Stimulated activated CD8-positive, alpha-beta memory T cell treated with anti-CD3 and anti-CD28 coated beads, Interleukin-4, amount 100 ng/mL, for 4 hours (primary cell): ENCODE data around the gene ABO.
"Not testable (repeated sequence)": the region's sequence is repeated elsewhere in the genome, so short reads cannot be mapped to it uniquely, and the experiment has no call there.

Experiments used
- DNase-seq, 2 donors: peaks; one replicate each; pipeline ENCODE4 v3.0.0-alpha.2; 2020; ENCODE audit warnings: low read depth in 2 of 2, low spot score in 1 of 2

The ABO gene

GRCh38 chr9:133246991-133247390, 28.0 kb downstream of the ABO start:
- DNase-seq, result no peak

GRCh38 chr9:133246562-133246961, 28.4 kb downstream of the ABO start:
- no peak for DNase-seq

GRCh38 chr9:133242991-133243390, 32.0 kb downstream of the ABO start:
- no peak for DNase-seq

GRCh38 chr9:133242241-133242640, 32.8 kb downstream of the ABO start:
- DNase-seq, result no peak

GRCh38 chr9:133239533-133240090, 35.4 kb downstream of the ABO start:
- DNase-seq, result no peak

GRCh38 chr9:133238851-133239532, 36.0 kb downstream of the ABO start:
- peak; percentile 10 to 20 for DNase-seq

GRCh38 chr9:133238272-133238850, 36.6 kb downstream of the ABO start:
- DNase-seq, result no peak

- no peak for DNase-seq
Observed at GRCh38 chr9:133237035-133237731, 37.8 kb downstream of the ABO start.

GRCh38 chr9:133236291-133237034, 38.5 kb downstream of the ABO start:
- not testable (repeated sequence) for DNase-seq

GRCh38 chr9:133235549-133236222, 39.3 kb downstream of the ABO start:
- no peak for DNase-seq

GRCh38 chr9:133234577-133235322, 40.3 kb downstream of the ABO start:
- DNase-seq, result no peak

GRCh38 chr9:133233681-133234432, 41.1 kb downstream of the ABO start:
- DNase-seq, result no peak

GRCh38 chr9:133231934-133232568, 43.0 kb downstream of the ABO start:
- not testable (repeated sequence) for DNase-seq

- DNase-seq, result not testable (repeated sequence)
Observed at GRCh38 chr9:133230514-133230913, 44.5 kb downstream of the ABO start.

- DNase-seq, result no peak
Observed at GRCh38 chr9:133230093-133230492, 44.9 kb downstream of the ABO start.

- DNase-seq, result not testable (repeated sequence)
Observed at GRCh38 chr9:133228474-133229193, 46.4 kb downstream of the ABO start.

GRCh38 chr9:133227996-133228395, 47.0 kb downstream of the ABO start:
- DNase-seq, result not testable (repeated sequence)

- DNase-seq, result no peak
Observed at GRCh38 chr9:133227242-133227860, 47.6 kb downstream of the ABO start.
